Epithelial cell of proximal tubule (primary cell): ENCODE results near the gene CFAP65. TPM values are rescaled to one million over a fixed set of nuclear protein-coding genes. Genes with fewer than 3 reads are reported as not detected.

Source experiments
- DNase-seq: peaks from one replicate; pipeline ENCODE4 v3.0.0-alpha.2; 2011; ENCODE audit warnings: low read depth
- H3K4me3 ChIP-seq: 2 replicates; pipeline ENCODE4 v1.5.1; 2011; ENCODE audit warnings: low read depth, mild to moderate bottlenecking, low read length
- total RNA-seq: library from RNA; depleted of rRNA; stranded (reverse); fragments of >200 nt; gene quantifications from 2 replicates; pipeline ENCODE4 v1.2.3, GENCODE V29; 2015
- TF ChIP-seq, protein P1 (sequence below): conservative IDR thresholded peaks from 2 replicates; pipeline ENCODE4 v1.5.1; 2012; ENCODE audit warnings: low read depth, mild to moderate bottlenecking, low read length

Gene CFAP65
- total RNA-seq, 1 donor from 2014 or later = 1.1 TPM

DNA sequence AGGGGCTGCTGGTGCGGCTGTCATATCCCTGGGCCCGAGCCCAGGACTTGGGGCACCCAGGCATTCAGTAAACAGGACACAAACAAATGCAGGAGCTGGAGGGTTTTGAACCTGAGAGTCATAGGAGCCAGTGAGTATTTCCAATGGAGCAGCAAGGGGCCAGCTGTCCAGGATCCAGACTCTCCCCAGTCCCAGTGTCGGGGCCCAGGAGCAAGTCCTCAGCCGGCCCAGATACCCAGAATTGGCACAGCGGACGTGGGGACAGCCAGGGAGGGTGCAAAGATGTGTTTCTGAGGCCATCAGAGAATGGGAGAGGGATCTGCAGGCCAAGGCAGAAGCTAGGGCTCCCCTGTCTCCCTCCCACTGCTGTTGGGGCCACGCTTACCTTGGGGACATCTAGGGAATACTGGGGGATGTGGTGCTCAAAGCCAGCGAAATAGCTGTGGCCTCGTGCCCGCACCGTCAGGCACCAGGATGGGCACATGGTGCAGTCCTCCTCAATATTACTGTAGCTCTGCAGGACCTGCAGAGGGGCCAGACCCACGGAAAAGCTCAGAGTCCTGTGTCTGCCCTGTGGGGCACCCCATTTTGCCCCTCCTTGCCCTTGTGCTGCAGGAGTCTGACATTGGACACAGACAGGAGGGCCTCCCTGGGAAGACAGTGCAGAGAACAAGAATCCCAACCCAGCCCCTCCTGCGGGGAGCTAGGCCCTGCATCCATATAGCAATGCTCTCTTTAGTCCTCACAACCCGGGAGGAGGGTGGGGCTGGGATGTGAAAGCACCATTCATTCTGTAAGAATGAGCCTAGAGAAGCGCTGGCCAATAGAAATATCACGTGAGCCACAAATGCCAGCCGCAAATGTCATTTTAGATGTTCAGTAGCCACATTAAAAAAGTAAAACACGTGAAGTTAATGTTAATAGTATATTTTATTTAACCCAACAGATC lies 15.4 kb downstream of the CFAP65 start:
- no peak for DNase-seq
- TF ChIP-seq, protein P1, sequence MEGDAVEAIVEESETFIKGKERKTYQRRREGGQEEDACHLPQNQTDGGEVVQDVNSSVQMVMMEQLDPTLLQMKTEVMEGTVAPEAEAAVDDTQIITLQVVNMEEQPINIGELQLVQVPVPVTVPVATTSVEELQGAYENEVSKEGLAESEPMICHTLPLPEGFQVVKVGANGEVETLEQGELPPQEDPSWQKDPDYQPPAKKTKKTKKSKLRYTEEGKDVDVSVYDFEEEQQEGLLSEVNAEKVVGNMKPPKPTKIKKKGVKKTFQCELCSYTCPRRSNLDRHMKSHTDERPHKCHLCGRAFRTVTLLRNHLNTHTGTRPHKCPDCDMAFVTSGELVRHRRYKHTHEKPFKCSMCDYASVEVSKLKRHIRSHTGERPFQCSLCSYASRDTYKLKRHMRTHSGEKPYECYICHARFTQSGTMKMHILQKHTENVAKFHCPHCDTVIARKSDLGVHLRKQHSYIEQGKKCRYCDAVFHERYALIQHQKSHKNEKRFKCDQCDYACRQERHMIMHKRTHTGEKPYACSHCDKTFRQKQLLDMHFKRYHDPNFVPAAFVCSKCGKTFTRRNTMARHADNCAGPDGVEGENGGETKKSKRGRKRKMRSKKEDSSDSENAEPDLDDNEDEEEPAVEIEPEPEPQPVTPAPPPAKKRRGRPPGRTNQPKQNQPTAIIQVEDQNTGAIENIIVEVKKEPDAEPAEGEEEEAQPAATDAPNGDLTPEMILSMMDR = no peak

DNA sequence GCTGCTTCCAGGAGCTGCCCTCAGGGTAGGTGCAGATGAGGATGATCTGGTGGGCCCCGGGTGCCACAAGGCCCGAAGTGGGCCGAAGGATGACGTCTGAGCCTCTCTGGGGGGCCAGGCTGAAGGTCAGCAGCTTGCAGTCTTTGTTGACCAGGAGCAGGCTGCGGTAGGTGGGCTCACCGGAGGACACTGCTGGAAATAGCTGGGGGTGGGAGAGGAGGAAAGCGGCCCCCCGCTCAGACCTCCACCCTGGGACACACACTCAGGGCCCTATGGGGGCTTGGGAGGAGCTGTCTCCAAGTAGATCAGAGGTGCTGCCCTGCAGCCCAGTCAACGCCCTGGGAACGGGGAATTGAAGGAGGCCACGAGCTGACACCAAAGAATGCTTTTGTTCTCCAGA lies 17.3 kb downstream of the CFAP65 start:
- TF ChIP-seq, protein P1 = no peak

More for the DNA sequence above, 15.4 kb downstream of the CFAP65 start:
- no peak overlapping the region for H3K4me3 ChIP-seq

DNA sequence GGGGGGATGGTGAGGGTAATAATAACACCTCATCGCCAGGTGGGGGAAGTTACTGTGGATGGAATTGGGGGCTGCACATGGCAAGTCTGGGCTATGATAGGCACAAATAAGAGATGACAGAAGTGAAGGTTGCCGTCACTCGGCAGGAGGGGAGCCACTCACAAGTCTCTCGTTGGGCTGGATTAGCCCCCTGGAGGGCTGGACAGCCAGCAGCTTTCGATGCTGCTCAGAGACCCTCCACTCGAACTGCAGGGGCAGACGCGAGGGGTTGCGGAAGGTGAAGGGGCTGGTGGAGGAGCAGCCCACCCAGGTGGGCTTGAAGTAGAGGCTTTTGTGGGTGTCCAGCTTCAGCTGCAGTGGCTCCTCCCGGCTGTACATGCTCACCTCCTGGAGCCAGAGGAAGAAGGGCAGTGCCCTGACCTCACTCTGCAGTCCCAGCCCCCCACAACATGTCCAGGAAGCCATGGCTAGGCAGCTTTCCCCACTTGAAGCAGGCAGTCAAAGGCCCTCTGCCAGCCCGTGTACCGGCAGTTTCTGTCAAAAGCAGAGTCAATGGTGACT lies 18.2 kb downstream of the CFAP65 start:
- no peak for DNase-seq
- no peak overlapping the region for H3K4me3 ChIP-seq
- TF ChIP-seq, protein P1 = no peak

More for the DNA sequence above, 17.3 kb downstream of the CFAP65 start:
- DNase-seq = no peak
- no peak overlapping the region for H3K4me3 ChIP-seq

DNA sequence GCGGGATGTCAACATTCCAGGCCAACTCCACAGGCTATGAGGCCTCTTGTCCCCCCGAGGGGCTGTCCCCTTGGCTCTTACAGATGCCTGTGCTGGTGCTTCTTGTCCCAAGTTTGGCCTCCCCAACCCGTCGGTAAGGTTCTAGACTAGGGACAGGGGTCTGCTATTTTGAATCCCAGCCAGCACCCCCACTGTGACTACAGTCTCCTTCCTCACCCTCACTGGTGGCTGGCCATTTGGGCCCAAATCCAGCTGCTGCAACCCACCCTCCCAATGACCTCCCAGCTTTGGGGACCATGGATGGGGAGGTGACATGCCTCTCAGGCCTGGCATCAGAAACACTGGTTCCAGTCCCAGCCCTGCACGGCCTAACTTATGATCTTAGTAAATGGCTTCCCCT lies 18.7 kb downstream of the CFAP65 start:
- no peak for DNase-seq
- TF ChIP-seq, protein P1 = no peak
- no peak overlapping the region for H3K4me3 ChIP-seq

DNA sequence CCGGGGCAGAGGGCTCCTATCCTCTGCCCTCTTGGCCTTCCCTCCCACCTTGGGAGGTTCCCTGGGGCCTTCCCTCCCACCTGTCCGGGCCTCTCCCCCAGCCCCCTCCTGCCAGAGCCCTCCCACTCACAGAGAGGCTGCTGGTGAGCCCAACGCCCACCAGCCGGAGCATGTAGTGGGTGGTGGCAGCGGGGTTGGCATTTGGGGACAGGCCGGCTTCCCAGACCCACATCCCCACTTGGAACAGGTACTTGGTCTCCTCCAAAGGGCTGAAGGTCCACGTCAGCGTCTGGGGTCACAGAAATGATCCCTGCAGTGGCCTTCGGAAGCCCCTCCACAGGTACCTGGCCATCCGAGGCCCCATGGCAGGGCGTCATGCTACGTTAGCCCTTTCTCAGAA lies 19.3 kb downstream of the CFAP65 start:
- H3K4me3 ChIP-seq = no peak overlapping the region
- TF ChIP-seq, protein P1 = no peak
- no peak for DNase-seq

DNA sequence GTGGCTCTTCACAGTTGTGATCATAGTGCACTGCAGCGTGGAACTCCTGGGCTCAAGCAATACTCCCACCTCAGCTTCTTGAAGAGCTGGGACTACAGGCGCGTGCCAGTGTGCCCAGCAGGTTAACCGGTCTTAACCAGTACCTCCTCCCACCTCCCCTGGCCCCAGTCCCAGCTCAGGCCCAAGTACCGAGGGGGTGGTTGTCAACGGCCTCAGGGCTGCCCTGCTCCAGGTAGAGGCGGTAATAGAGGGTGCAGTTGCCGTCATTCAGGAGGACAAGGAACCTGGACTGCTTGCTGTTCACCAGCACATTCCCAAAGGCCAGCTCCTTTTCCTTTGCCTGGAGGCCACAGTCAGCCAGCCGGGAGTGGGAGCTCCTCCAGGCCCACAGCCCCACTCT lies 19.7 kb downstream of the CFAP65 start:
- no peak for DNase-seq
- H3K4me3 ChIP-seq = no peak overlapping the region
- TF ChIP-seq, protein P1 = no peak
